Thoracic aorta (tissue), 2 donors: ENCODE results near the gene PYGO2. TPM values are rescaled to one million over a fixed set of nuclear protein-coding genes. Genes with fewer than 3 reads are reported as not detected.

ENCODE experiments used
- ATAC-seq: fragments of 150-250 bp; one replicate; pipeline ENCODE4 v1.8.0; 2017; ENCODE audit warnings: low read depth; ENCODE audit not compliant: insufficient number of reproducible peaks, low FRiP score
- DNase-seq: peaks from one replicate; pipeline ENCODE4 v3.0.0-alpha.2; 2020; ENCODE audit warnings: low spot score
- H3K27ac ChIP-seq, 2 donors: fragments of 200-600 bp; sonication (generic); 1 replicate in 1 of 2; 2 replicates in 1 of 2; pipeline ENCODE4 v1.5.1; 2016; ENCODE audit warnings: mild to moderate bottlenecking in 2 of 2, moderate library complexity in 2 of 2
- H3K27me3 ChIP-seq: fragments of 200-600 bp; sonication (generic); replicated peaks from 2 replicates; pipeline ENCODE4 v1.6.0; 2016; ENCODE audit warnings: mild to moderate bottlenecking; ENCODE audit not compliant: insufficient read depth
- H3K36me3 ChIP-seq: fragments of 200-600 bp; sonication (generic); one replicate; pipeline ENCODE4 v1.5.1; 2016
- H3K4me1 ChIP-seq, 2 donors: fragments of 200-600 bp; sonication (generic); 1 replicate in 1 of 2; 2 replicates in 1 of 2; pipeline versions ENCODE4 v1.5.1 to v1.6.0; 2016; ENCODE audit warnings: low read depth in 2 of 2, mild to moderate bottlenecking in 1 of 2; ENCODE audit not compliant: control insufficient read depth in 1 of 2
- H3K4me3 ChIP-seq: fragments of 200-600 bp; sonication (generic); 2 replicates; pipeline ENCODE4 v1.5.1; 2016; ENCODE audit warnings: mild to moderate bottlenecking
- H3K9me3 ChIP-seq: fragments of 200-600 bp; sonication (generic); 2 replicates; pipeline ENCODE4 v1.5.1; 2016
- CTCF ChIP-seq: fragments of 200-600 bp; sonication (generic); IDR thresholded peaks from one replicate; pipeline ENCODE4 v1.5.1; 2019; ENCODE audit warnings: antibody characterized with exemption
- total RNA-seq, 2 donors: library from RNA; depleted of rRNA; stranded (reverse); fragments of >200 nt; gene quantifications; one replicate each; pipeline versions ENCODE4 v1.1.0 to v1.2.3, GENCODE V29; 2016

Gene PYGO2
- total RNA-seq, 2 donors from 2014 or later: 17.8 to 21.4 TPM

DNA sequence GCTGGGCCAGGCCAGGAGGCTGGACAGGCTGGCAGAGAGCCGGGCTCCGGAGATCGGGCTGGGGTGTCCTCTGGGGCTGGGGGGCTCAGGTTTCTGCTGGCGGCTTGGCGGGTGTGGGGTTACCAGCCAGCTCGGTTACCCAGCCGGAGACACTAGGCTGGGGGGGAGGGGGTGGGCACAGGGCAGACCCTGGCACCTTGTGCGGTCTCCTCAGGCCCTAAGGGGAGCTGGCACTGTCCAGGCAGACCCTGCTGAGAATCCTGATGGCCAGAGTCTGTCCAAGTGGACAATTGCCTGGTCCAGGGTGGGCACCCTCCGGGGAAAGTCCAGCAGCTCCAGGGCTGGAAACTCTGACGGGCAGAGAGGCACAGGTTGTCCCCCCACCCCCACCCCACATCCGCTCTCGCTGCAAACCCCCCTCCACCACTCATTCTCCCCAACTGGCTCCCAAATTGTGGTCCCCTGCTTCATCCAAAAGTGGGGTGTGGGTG lies 47.7 kb upstream of the PYGO2 start:
- Histone ChIP-seq H3K4me3 (peak overlapping the region; percentile 53), H3K27ac (no peak overlapping the region), H3K4me1 (peaks cover 60 to 71% of the 10 kb centered on the region in 2 donors), H3K36me3 (peaks cover 3% of the 10 kb centered on the region), H3K9me3 (no peaks in the 10 kb centered on the region), H3K27me3 (no peaks in the 10 kb centered on the region)
- TF ChIP-seq CTCF: no peak
- ATAC-seq (no peak), DNase-seq (no peak)

DNA sequence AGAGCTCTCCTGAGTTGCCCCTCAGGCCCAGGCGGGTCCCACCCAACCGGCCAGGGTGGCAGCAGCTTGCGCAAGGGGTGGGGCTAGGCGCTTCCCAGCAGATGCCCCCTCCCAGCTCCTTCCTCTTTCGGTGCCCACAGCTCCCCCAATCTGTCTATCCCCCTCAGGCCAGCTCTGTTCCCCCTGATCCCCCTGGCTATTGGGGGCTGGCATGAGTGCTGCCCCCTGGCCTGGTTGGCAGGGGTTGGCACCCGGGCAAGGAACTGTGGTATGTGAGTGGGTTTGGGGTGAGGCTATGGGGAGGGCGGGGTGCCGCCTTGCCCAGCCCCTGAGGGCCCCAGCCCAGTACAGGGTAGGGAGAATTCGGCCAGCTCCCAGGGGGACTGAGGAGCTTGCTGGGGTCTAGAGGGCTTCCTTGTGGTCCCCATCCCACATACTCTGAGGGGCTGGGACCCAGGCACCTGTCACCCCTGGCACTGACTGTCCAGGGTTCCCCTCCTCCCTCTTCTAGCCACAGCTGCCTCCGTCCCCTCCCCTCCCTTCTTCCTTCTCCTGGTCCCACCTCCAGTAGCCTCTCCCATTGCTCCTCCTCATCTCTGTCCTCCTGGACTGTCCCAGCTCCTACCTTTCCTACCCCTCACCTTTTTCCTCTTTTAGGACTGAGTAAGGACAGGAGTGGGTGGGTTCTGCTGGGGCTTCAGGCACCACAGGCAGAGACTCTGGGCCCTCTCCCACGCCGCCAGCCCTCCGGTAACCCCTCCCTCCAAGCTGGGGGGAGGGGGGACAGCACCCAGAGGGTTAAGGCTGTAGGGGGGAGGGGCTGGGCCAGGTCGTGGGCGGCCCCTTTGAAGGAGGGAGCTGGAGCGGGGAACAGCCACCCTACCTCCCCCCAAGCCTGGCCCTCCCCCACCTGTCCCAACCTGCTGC lies 46.7 kb upstream of the PYGO2 start:
- ATAC-seq (no peak), DNase-seq (no peak)
- peak overlapping the region; percentile 65 to 99 for H3K27ac ChIP-seq
- no peak for TF ChIP-seq CTCF
- peaks cover 61 to 75% of the 10 kb centered on the region in 2 donors for H3K4me1 ChIP-seq
- no peaks in the 10 kb centered on the region for H3K9me3 ChIP-seq
- H3K27me3 ChIP-seq: no peaks in the 10 kb centered on the region
- H3K36me3 ChIP-seq: peaks cover 3% of the 10 kb centered on the region
- peak overlapping the region; percentile 53 for H3K4me3 ChIP-seq

DNA sequence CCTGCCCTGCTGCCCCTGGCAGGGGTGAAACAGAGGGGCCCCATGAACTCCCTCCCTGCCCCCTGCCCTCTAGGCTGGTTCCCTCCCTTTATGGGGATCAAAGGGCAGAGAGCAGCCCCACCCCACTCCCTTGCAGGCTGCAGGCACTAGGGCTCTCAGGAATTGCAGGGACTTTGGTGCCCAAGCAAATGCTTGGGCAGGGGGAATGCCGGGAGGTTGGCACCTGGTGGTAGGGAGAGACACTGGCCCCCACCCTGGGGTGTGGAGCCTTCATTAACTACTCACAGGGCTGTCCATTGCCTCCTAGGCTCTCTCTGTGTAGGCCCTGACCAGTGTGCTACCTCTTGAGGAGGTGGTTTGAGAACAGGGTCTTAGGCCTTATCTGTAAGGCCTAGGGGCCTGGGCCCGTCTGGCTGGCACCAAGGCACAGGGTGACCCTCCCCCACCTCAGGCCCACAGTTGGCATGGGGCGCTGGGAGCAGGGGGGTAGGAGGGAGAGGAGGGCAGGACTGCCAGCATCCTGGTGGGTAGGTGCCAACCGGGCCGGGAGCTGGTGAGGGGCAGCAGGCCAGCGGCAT lies 45.8 kb upstream of the PYGO2 start:
- ATAC-seq: no peak

GRCh38 chr1:155006601-155007101 lies 45.1 kb upstream of the PYGO2 start:
- H3K4me3 ChIP-seq: peak overlapping the region; percentile 23
- no peak for ATAC-seq
- peaks cover 3% of the 10 kb centered on the region for H3K36me3 ChIP-seq
- TF ChIP-seq CTCF: no peak
- peak overlapping the region; percentile 92 to 99 for H3K27ac ChIP-seq
- no peak for DNase-seq
- H3K4me1 ChIP-seq: peaks cover 52 to 64% of the 10 kb centered on the region in 2 donors
- no peaks in the 10 kb centered on the region for H3K9me3 ChIP-seq
- H3K27me3 ChIP-seq: no peaks in the 10 kb centered on the region

More for the DNA sequence above, 45.8 kb upstream of the PYGO2 start:
- Histone ChIP-seq H3K9me3 (no peaks in the 10 kb centered on the region), H3K36me3 (peaks cover 3% of the 10 kb centered on the region), H3K4me1 (peaks cover 59 to 71% of the 10 kb centered on the region in 2 donors), H3K27me3 (no peaks in the 10 kb centered on the region), H3K27ac (peak overlapping the region; percentile 65 to 99), H3K4me3 (peak overlapping the region; percentile 53)
- DNase-seq: no peak
- TF ChIP-seq CTCF: no peak
